CD4-positive, alpha-beta T cell (primary cell): Measurements from ENCODE around the gene SNF8. TPM values are rescaled to one million over a fixed set of nuclear protein-coding genes. Genes with fewer than 3 reads are reported as not detected.

Experiments used
- ATAC-seq: fragments of 200-7000 bp; cut with Tn5 transposase; one replicate; pipeline ENCODE4 v1.10.0; 2022; ENCODE audit warnings: mild to moderate bottlenecking; ENCODE audit not compliant: poor library complexity
- CTCF ChIA-PET: fragments of 350-600 bp; sonication (Branson Sonifier 250); formaldehyde crosslinking; loops from one replicate; lab custom pipeline; 2021; ENCODE audit warnings: antibody characterized with exemption, inconsistent platforms; lab: Charles Lee
- POLR2A ChIA-PET: fragments of 350-600 bp; sonication (Branson Sonifier 250); formaldehyde crosslinking; loops from one replicate; lab custom pipeline; 2021; ENCODE audit warnings: antibody characterized with exemption, inconsistent platforms; lab: Charles Lee
- DNase-seq, 14 experiments: peaks; one replicate each; pipeline ENCODE4 v3.0.0-alpha.2; 2013 to 2020; ENCODE audit warnings: mixed read lengths in 2 of 14
- H3K27ac ChIP-seq, 2 donors: one replicate each; pipeline versions ENCODE4 v1.5.1 to v1.7.0; 2013; ENCODE audit warnings: low read length in 2 of 2, low read depth in 1 of 2, mild to moderate bottlenecking in 1 of 2
- H3K27me3 ChIP-seq, 2 experiments: 1 replicate in 1 of 2; 2 replicates in 1 of 2; pipeline versions ENCODE4 v1.6.1 to v1.7.0; 2013; ENCODE audit warnings: low read length in 2 of 2, control low read depth in 1 of 2, mild to moderate bottlenecking in 1 of 2, moderate library complexity in 1 of 2; ENCODE audit not compliant: insufficient read depth in 2 of 2, control insufficient read depth in 1 of 2
- H3K36me3 ChIP-seq: one replicate; pipeline ENCODE4 v1.6.1; 2013; ENCODE audit warnings: low read length, control low read depth; ENCODE audit not compliant: insufficient read depth
- H3K4me1 ChIP-seq: one replicate; pipeline ENCODE4 v1.6.1; 2013; ENCODE audit warnings: low read length, control low read depth; ENCODE audit not compliant: insufficient read depth
- H3K4me3 ChIP-seq: one replicate; pipeline ENCODE4 v1.5.1; 2013; ENCODE audit warnings: mild to moderate bottlenecking, low read length, moderate library complexity
- H3K9me3 ChIP-seq, 2 experiments: 1 replicate in 1 of 2; 2 replicates in 1 of 2; pipeline versions ENCODE4 v1.6.1 to v1.7.0; 2013; ENCODE audit warnings: low read length in 2 of 2, mild to moderate bottlenecking in 2 of 2, control low read depth in 1 of 2, moderate library complexity in 1 of 2; ENCODE audit not compliant: control insufficient read depth in 1 of 2, insufficient read depth in 1 of 2
- H3K27ac Mint-ChIP-seq: one replicate; pipeline ENCODE4 v1.8.0; 2020; ENCODE audit warnings: mixed read lengths
- H3K27me3 Mint-ChIP-seq: one replicate; pipeline ENCODE4 v1.8.0; 2021; ENCODE audit warnings: mixed read lengths
- H3K36me3 Mint-ChIP-seq: one replicate; pipeline ENCODE4 v1.8.0; 2021; ENCODE audit warnings: low read depth, mixed read lengths
- H3K4me1 Mint-ChIP-seq: one replicate; pipeline ENCODE4 v1.8.0; 2021; ENCODE audit warnings: low read depth, mixed read lengths
- H3K4me3 Mint-ChIP-seq: one replicate; pipeline ENCODE4 v1.8.0; 2020; ENCODE audit warnings: mild to moderate bottlenecking, mixed read lengths
- H3K9me3 Mint-ChIP-seq: one replicate; pipeline ENCODE4 v1.8.0; 2020; ENCODE audit warnings: mixed read lengths
- intact Hi-C, 2 experiments: fragments of 100-400 bp; cut with DNase I in 1 of 2; cut with micrococcal nuclease in 1 of 2; formaldehyde crosslinking; loops; one replicate each; pipeline versions ENCODE4 v1.15.1 to v1.9.0; 2023 to 2025; cut with DNase I, micrococcal nuclease
- total RNA-seq, 174 experiments: library from RNA in 2 of 174; stranded (reverse) in 2 of 174; gene quantifications; one replicate each; pipeline ENCODE4 v1.2.3 and lab custom pipeline; 2021 to 2026
- TF ChIP-seq, protein P1 (sequence below): fragments of 200-600 bp; IDR thresholded peaks from one replicate; pipeline ENCODE4 v1.8.0; 2022; ENCODE audit warnings: antibody characterized with exemption, mild to moderate bottlenecking

SNF8 gene
- total RNA-seq, 2 experiments from 2014 or later = 53.8 to 57.4 TPM

- no peaks in the 10 kb centered on the region for H3K27me3 ChIP-seq
- peak within 1 kb of the TSS; percentile 83 to 86 for H3K27ac ChIP-seq
- Mint-ChIP-seq H3K4me3 (peak within 1 kb of the TSS; percentile 95), H3K9me3 (no peaks in the 10 kb centered on the region), H3K27ac (peak within 1 kb of the TSS; percentile 99), H3K27me3 (no peaks in the 10 kb centered on the region), H3K4me1 (peaks cover 53% of the 10 kb centered on the region), H3K36me3 (peaks cover 50% of the 10 kb centered on the region)
- peaks cover 36% of the 10 kb centered on the region for H3K4me1 ChIP-seq
- peaks cover 29% of the 10 kb centered on the region for H3K36me3 ChIP-seq
- ATAC-seq = peak; percentile 88
- intact Hi-C loops = loop anchor here (1.0 to 2.0 kb wide), 2 partner anchors 16 to 37 kb away; partner anchors contain the start of genes ATP5MC1 (in 2 of the 2) and SNF8 (in 1 of the 2)
- ChIA-PET CTCF (interaction anchor here (0.6 to 1.5 kb wide), 5 partner anchors 14 to 429 kb away, joined by 3 to 7 read pairs (median 4); partner anchors contain the start of gene SNF8), POLR2A (interaction anchor here (0.8 to 4.9 kb wide), 9 partner anchors 9 to 67 kb away, joined by 3 to 112 read pairs (median 4); partner anchors contain the start of genes ATP5MC1 and SNF8)
- no peaks in the 10 kb centered on the region for H3K9me3 ChIP-seq
- DNase-seq = peak; percentile 81 to 97 (median 90)
- H3K4me3 ChIP-seq = peak within 1 kb of the TSS; percentile 59
- TF ChIP-seq, protein P1, sequence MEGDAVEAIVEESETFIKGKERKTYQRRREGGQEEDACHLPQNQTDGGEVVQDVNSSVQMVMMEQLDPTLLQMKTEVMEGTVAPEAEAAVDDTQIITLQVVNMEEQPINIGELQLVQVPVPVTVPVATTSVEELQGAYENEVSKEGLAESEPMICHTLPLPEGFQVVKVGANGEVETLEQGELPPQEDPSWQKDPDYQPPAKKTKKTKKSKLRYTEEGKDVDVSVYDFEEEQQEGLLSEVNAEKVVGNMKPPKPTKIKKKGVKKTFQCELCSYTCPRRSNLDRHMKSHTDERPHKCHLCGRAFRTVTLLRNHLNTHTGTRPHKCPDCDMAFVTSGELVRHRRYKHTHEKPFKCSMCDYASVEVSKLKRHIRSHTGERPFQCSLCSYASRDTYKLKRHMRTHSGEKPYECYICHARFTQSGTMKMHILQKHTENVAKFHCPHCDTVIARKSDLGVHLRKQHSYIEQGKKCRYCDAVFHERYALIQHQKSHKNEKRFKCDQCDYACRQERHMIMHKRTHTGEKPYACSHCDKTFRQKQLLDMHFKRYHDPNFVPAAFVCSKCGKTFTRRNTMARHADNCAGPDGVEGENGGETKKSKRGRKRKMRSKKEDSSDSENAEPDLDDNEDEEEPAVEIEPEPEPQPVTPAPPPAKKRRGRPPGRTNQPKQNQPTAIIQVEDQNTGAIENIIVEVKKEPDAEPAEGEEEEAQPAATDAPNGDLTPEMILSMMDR = no peak
Observed at GRCh38 chr17:48908047-48908843, 36.4 kb downstream of the SNF8 start, which contains the start of gene UBE2Z. TSS of gene UBE2Z (plus strand) at chr17:48908407. CDS start at chr17:48908504, 97 bp downstream.

GRCh38 chr17:48907713-48908046 is 37.0 kb downstream of the SNF8 start:
- DNase-seq = peak in 1 of 14 experiments; percentile 53
- H3K27me3 Mint-ChIP-seq = no peaks in the 10 kb centered on the region
- H3K9me3 Mint-ChIP-seq = no peaks in the 10 kb centered on the region

DNA sequence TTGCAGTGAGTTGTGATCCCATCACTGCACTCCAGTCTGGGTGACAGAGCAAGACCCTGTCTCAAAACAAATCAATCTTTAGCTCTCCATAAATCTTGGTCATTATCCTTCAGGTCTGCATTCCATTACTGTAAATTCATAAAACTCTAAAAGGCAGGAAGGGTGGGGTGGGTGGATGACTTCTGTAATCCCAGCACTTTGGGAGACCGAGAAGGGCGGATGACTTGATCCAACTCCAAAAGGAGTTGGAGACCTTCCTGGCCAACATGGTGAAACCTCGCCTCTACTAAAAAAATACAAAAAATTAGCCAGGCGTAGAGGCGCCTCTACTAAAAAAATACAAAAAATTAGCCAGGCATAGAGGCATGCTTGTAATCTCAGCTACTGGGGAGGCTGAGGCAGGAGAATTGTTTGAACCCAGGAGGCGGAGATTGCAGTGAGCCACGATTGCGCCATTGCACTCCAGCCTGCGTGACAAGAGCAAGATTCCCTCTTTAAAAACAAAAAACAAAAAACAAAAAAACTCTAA is 38.6 kb downstream of the SNF8 start:
- CTCF ChIA-PET = interaction anchor here (1.2 kb wide), 1 partner anchor 14 kb away, joined by 3 read pairs; the partner anchor contains the start of gene ATP5MC1
- intact Hi-C loops = loop anchor here in 1 of 2 experiments (1.0 kb wide), 1 partner anchor 10 kb away; no protein-coding TSS in a partner anchor
- DNase-seq (no peak), ATAC-seq (no peak)
- TF ChIP-seq, protein P1 = no peak
- peak overlapping the region; percentile 63 for H3K4me3 Mint-ChIP-seq
- H3K27ac Mint-ChIP-seq = peak overlapping the region; percentile 99
- Histone ChIP-seq H3K9me3 (no peaks in the 10 kb centered on the region), H3K27ac (no peak overlapping the region), H3K4me3 (no peak overlapping the region), H3K27me3 (no peaks in the 10 kb centered on the region), H3K36me3 (peaks cover 11% of the 10 kb centered on the region), H3K4me1 (peaks cover 30% of the 10 kb centered on the region)
- no peaks in the 10 kb centered on the region for H3K9me3 Mint-ChIP-seq
- H3K4me1 Mint-ChIP-seq = peaks cover 32% of the 10 kb centered on the region
- peaks cover 28% of the 10 kb centered on the region for H3K36me3 Mint-ChIP-seq
- no peaks in the 10 kb centered on the region for H3K27me3 Mint-ChIP-seq
- POLR2A ChIA-PET = no interaction called here

More at GRCh38 chr17:48907713-48908046, 37.0 kb downstream of the SNF8 start:
- H3K4me1 ChIP-seq = peaks cover 33% of the 10 kb centered on the region
- peak overlapping the region; percentile 59 for H3K4me3 ChIP-seq
- TF ChIP-seq, protein P1 = no peak
- intact Hi-C loops = loop anchor here (1.0 to 2.0 kb wide), 2 partner anchors 15 to 37 kb away; partner anchors contain the start of genes ATP5MC1 (in 2 of the 2) and SNF8 (in 1 of the 2)
- peak overlapping the region; percentile 95 for H3K4me3 Mint-ChIP-seq
- no peaks in the 10 kb centered on the region for H3K9me3 ChIP-seq
- peaks cover 45% of the 10 kb centered on the region for H3K36me3 Mint-ChIP-seq
- peak overlapping the region; percentile 83 to 86 for H3K27ac ChIP-seq
- ChIA-PET POLR2A (interaction anchor here (0.8 to 4.9 kb wide), 8 partner anchors 8 to 66 kb away, joined by 3 to 112 read pairs (median 4); partner anchors contain the start of genes ATP5MC1 and SNF8), CTCF (interaction anchor here (0.6 to 1.2 kb wide), 4 partner anchors 14 to 430 kb away, joined by 3 to 4 read pairs (median 4); partner anchors contain the start of gene SNF8)
- ATAC-seq = peak; percentile 29
- no peaks in the 10 kb centered on the region for H3K27me3 ChIP-seq
- H3K27ac Mint-ChIP-seq = peak overlapping the region; percentile 99
- H3K4me1 Mint-ChIP-seq = peaks cover 48% of the 10 kb centered on the region
- peaks cover 23% of the 10 kb centered on the region for H3K36me3 ChIP-seq
